HG03097 (cell line): ENCODE results near the gene MGAT5B.

Experiments used
- ATAC-seq: cut with Tn5 transposase; IDR thresholded peaks from one replicate; pipeline ENCODE4 v1.9.1; 2021; ENCODE audit not compliant: unreplicated experiment, low FRiP score

The MGAT5B gene

DNA sequence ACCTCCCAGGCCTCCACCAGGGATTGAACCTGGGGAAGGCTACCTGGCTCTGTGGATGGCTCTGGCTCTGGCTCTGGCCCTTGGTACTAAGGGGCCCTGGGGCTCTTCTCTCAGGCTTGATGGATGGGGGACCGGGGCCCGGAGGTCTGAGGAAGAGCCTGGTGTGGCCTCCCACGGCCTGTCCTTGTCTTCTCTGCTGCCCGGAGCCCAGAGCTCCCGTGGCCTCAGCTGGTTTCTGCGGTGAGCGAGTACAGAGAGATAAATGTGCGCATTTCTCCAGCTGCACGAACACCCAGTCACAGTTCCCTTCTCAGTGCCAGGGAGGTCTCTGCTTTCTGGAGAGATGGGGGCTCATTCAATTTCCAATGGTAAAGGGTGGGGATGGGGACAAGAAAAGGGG, 9.2 kb downstream of the MGAT5B start:
- no peak for ATAC-seq

DNA sequence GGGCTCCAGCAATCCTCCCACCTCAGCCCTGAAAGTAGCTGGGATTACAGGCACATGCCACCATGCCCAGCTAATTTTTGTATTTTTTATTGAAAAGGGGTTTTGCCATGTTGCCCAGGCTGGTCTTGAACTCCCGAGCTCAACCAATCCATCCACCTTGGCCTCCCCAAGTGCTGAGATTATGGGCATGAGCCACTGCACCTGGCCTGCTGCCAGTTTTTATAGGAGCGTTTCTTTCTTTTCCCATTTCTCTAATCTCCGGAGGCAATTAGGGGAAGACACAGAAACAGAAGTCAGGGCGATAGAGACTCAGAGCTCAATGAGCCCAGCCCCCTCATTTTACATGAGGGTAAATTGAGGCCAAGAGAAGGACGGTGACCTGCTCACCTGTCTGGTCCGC, 10.4 kb downstream of the MGAT5B start:
- no peak for ATAC-seq

DNA sequence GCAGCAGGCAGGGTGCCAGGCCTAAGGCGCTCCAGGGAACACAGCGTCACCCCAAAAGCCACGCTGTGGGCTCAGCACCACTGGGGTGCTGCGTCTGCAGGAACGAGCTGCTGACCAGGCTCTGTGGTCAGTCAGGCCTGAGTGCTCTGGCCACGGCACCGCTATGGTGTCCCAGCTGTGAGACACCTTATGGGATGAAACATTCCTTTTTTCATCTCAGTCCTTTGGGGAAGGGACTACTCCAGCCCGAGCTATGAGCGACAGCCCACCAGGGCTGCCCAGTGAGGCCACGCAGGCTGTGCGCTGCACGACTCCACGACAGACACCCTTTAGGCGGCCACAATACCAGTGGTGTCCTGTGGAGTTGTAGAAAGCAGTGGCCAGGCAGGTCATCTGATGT, 11.1 kb downstream of the MGAT5B start:
- ATAC-seq: no peak

DNA sequence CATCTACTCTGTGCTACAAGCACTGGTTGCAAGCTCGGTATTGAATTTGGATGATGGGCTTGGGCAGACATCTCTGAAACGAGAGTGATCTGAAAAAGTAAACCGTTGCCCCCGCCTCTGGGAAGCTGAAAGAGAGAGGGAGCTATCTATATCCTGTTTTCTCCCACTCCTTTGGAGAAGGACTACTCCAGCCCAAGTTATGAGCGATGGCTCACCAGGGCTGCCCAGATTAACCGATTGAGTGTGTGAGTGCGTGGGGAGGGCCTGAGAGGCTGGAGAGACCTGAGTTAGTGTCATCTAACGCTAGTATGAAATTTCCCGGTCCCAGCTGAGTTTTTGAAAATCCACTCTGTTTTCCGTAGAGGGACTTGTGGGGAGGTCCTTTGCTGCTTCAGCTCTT, 11.5 kb downstream of the MGAT5B start:
- no peak for ATAC-seq

DNA sequence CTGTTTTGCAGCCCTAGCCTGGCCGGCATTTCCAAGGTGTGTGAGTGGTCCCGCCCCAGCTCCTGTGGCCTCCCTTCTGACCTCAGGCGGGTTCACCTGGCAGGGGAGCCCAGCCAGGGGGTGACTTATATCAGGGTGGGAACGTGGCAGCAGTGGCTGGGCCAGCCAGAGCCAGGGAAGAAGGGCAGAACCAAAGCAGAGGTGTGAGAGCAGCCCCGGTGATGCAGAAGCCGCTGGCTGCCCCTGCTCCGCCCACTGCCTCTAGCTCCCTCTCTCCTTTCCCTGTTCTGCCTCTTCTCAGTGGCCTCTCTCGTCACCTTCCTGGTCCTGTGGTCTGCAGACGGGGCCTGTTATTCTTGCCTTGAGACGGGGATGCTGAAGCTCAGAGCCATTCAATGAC, 12.1 kb downstream of the MGAT5B start:
- ATAC-seq: no peak

DNA sequence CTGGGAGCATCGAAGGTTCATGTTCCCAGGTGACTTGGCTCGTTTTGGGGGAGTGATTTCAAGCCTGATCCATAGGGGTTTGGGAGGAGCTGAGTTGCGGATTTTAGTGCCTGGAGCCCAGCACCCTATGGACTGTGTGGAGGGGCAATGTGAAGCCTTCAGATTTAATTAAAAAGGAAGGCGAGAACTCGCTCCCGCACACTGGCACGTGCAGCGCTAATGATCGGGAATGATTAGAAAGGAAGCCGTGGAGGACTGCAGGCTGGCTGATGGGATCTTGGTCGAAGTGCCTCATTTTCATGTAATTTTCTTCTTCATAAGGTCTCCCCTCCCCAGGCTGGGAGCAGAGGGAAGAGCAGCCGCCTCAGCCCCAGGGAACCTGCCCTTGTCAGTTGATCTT, 12.8 kb downstream of the MGAT5B start:
- no peak for ATAC-seq

DNA sequence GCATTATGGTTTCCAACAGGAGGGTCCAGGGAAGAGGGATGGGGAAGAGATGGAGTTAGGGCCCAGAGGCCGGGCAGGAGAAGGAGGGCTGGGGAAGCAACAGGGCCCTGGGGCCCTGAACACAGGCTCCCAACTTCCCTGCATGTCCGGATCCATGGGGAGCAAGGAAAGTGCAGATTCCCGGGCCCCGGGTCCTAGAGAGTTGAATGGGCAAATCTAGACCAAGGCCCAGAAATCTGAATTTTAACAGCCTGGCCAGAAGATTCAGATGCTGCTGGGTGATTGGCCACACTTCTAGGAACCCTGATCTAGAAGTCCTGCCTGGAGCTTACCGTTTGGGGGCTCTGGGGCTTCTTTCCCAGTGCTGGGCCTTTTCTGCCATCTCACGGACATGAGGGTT, 13.2 kb downstream of the MGAT5B start:
- no peak for ATAC-seq

DNA sequence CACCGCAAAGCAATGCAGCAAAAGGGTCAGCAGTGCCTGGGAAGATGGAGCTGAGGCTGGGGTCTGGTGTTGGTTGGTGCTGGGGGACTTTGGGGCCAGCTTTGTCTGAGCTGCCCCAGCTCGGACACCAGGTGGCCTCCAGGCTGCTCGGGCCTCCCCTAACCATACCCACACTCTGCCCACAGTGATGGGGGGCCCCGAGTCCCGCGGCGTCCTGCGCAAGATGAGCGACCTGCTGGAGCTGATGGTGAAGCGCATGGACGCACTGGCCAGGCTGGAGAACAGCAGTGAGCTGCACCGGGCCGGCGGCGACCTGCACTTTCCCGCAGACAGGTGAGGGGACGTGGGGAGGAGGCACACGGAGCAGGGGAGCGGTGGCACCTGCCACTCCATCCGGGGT, 13.8 kb downstream of the MGAT5B start:
- no peak for ATAC-seq

DNA sequence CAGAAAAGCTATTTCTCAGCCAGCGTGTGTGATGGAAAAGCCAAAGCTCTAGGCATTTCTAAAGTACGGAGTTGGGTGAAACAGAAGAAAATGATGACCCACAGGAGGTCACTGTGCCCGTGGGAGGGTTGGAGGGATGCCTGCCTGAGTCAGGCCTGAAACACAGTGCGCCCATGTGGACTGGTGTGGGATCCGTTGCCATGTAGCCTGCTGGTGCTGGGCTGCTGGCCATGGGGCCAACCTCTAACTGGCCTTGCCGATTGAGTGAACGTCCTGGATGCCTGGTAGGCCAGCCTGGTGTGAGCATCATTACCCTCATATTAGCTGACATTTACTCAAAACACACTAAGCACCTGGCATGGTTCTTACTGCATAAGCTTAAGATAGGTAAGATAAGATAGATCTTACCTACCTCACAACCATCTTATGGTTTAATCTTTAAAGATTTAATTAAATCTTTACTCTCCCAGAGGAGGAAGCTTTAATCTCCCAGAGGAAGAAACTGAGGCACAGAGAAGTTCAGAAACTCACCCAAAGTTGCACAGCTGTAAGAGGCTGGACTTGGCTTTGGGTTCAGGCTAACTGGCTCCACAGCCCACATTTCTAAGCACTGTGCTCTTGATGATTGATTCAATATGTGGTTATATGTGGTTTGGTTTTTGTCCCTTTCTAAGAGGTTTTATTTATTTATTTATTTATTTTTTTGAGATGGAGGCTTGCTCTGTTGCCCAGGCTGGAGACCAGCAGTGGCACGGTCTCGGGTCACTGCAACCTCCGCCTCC, 15.7 kb downstream of the MGAT5B start:
- no peak for ATAC-seq

DNA sequence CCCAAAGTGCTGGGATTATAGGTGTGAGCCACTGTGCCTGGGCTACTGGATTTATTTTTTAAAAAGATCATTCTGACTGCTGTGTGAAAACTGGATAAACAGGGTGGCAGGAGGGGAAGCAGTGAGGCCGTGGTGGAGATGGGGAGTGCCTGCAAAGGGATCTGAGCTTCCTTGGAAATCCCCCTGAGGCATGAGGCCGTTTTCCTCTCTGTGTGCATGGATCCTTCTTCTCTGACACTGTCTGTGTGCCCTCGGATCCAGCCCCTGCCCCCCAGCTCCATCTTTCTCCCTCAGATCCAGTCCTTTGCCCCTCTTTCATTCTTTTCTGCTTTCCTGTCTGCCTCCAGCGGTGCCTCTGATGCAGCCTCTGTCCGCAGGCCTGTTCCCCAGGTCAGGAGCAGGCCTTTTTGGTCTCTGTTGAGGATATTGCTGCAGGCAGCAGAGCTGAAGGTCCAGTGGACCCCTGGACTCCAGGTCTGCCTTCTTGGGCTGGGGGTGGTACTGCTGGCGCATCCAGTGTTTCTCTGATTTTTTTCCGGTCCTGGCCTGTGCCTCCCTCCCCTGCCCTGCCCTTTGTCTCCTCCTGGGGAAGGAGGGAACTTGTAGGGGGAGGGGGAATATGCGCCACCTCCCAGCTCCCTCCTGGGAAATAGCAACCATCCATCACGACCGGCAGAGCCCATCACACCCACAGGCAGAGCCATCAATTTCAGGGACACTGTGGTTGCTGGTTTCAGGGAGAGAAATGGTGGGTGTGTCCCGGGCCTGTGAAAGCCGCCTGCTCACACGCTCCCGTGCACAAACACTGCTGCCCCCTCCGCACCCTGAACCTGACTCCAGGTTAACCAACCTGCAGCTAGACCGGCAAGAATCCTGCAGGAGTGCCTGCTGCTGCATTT, 17.0 kb downstream of the MGAT5B start:
- no peak for ATAC-seq

DNA sequence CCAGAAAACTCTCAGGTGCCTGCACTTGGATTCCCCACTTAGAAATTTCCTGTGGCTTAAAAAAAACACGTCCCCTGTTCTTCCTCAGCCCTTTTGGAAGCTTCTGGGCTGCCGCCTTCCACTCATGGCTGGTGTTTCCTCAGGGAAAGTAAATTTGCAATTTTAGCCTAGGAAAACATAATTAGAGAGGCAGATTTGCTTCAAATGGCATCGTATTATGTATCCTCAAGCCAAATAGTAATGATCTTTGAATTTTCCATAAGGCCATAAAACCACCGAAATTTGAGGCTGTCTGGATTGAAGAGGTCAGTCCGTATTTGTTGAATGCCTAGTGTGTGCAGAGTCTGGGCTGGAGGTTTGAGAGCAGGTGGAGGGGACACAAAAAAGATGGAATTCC, 17.7 kb downstream of the MGAT5B start:
- ATAC-seq: no peak

DNA sequence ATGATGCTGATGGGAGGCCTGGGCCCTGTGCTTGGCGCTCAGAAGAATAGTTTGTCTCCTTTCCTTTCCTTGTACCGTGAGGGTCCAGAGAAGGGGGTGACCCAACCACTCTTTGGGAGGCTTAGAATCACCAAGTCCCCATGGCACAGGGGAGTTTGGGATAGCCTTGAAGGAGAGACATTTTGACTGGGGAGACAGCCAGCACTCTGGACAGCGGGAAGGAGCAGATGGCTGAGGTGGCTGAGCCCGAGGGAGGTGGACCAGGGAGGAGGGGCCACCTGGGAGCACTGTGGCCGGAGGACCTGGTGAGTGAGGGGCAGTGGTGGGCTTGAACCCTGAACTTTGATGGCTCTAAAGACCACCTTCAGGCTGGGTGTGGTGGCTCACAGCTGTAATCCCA, 18.2 kb downstream of the MGAT5B start:
- no peak for ATAC-seq

DNA sequence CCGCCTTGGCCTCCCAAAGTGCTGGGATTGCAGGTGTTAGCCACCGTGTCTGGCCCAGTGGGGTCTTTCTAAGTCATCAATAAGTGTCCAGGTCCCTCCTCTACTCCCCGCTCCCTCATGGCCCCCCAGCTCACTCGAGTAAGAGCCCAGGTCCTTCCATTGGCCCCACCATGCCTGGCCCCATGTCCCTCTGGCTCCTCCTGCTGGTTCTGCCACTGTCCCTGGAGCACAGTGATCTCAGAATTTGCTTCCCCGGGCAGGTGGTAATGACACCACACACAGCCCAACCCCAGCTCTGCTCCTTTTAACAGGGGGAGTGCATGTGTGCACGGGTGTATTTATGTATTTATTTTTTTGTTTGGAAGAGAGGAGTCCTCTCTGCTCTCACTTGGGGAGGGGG, 19.6 kb downstream of the MGAT5B start:
- ATAC-seq: no peak

DNA sequence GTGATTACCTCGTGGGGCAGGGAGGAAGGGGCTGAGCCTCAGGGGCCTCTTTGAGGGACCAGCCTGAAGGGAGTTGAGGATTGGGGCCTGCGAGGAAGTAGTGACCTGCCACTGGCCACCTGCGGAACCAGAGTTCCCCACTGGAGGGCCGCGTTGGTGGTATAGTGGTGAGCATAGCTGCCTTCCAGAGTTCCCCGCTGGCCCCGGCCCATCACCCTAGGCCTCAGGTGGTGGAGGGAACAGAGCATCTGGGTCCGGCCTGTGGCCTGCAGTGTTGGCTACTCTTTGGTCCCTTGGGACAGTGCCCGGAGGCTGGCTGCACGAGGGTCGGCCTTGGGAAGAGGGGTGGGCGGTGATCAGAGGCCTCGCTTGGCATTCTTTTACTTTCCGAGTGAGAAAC, 20.5 kb downstream of the MGAT5B start:
- ATAC-seq: no peak

DNA sequence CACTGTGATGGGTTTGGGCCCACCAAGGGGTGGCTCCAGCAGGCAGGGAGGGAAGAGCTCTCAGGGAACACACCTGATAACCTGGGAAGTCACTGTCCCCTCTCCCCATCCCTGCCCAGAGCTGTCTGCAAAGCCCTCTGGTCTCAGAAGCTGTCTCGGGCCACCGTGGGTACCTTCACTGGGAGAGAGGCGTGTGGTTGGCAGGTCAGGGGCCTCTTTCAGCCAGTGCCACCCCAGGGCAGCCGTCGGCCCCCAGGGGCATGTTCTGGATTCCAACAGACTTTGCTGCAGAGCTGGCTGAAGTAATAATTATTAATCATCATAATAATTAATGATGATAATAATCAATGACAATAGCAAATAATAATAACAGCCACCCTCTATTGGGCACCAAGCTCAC, 21.1 kb downstream of the MGAT5B start:
- no peak for ATAC-seq

DNA sequence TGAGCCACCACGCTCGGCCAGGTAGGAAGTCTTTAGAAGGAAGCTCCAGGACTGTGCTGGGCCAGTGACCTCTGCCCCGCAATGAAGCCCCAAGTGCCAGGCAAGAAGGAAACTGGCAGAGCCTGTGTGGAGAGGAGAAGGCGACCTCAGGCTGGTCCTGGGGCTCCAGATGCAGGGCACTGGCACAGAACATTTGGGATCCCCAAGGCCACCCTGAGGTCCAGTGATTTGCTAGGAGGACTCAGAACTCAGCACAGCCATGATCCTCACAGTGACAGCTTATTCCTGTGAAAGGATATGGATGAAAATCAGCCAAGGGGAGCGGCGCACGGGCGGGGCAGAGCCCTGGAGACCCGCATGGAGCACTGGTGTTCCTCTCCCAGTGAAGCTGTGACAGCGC, 24.1 kb downstream of the MGAT5B start:
- no peak for ATAC-seq

DNA sequence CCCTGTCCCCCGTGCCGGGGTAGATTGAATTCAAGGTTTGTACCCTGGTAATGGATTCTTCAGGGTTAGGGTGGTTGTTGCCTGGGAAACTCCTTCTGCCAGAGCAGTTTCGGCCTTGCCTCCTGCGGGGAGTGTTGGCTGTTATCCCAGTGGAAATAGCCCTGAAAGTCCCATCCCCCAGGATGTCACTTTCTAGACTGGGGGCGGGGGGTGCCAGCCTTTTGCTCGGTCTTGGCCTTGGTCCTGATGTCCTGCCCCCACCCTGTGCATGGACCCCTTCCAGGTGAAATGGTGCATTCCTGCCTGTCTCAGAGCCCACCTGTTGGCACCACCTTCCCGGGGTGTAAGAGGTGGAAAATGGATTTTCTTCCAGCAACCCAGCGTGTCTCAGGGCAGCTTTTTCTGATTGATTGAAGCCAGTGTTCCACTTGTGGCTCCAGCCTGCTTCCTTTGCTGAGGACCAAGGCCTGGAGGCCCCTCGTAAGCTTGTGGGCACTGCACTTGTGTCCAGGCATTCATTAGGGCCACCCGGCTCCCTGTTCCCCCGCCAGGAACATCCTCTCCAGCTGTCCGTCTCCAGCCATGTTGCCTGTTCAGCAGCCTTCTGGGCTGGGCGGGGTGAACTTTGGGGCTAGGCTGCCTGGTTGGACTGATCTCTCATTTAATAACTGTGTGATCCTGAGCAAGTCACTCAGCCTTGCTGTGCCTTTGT, 25.6 kb downstream of the MGAT5B start:
- no peak for ATAC-seq

DNA sequence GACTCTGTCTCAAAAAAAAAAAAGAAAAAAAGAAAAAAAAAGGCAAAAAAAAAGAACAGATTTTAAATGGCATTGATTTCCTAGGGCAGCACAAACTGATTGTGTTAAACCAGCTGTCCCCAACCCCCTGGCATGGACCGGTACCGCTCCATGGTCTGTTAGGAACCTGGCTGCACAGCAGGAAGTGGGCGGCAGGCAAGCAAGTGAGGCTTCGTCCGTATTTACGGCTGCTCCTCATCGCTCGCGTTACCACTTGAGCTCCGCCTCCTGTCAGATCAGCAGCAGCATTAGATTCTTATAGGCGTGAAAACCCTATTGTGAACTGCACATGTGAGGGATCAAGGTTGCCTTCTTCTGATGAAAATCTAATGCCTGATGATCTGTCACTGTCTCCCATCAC, 26.6 kb downstream of the MGAT5B start:
- no peak for ATAC-seq

DNA sequence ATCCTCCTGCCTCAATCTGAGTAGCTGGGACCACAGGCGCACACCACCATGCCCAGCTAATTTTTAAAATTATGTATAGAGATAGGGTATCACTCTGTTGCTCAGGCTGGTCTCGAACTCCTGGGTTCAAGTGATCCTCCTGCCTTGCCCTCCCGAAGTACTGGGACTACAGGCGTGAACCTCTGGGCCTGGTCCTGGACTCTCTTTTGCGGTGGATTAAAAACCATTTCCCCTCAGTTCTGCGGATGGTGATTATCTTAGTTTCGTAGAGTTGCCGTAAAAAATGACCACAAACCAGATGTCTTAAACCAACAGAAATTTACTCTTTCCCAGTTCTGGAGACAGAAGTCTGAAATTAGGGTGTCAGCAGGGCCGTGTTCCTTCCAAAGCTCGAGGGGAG, 28.8 kb downstream of the MGAT5B start:
- ATAC-seq: no peak

DNA sequence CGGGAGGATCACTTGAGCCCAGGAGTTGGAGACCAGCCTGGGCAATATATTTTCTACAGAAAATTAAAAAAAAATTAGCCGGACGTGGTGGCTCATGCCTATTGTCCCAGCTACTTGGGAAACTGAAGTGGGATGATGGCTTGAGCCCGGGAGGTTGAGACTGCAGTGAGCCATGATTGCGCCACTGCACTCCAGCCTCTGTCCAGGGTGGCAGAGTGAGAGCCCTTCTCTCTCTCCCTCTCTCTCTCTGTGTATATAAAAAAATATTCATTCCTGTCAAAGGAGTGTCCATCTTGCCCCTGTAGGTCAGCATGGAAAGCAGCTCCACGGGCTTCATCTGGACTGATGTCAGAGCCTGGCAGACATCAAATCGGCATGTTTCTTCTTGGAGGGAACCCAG, 31.2 kb downstream of the MGAT5B start:
- no peak for ATAC-seq

DNA sequence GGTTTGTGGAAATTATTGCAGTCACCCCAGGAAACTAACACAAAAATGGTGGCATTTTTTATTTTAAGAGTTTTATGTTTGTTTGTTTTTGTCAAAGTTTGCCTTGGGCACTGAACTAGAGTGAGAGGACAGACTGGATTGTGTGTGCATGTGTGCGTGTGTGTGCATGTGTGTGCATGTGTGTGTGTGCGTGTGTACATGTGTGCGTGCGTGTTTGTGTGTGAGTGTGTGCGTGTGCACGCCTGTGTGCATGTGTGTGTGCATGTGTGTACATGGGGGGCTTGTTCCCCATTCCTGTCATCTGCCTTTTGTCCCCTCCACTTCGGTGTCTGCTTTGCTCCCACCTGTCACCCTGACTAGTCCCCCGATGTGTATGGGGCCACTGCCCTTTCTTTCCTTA, 32.5 kb downstream of the MGAT5B start:
- no peak for ATAC-seq
